GM21737 (cell line): ENCODE results near the gene ATP10D.

Experiments used
- ATAC-seq: cut with Tn5 transposase; IDR thresholded peaks from one replicate; pipeline ENCODE4 v1.9.1; 2021; ENCODE audit warnings: mild to moderate bottlenecking, moderate library complexity; ENCODE audit not compliant: unreplicated experiment

The ATP10D gene

GRCh38 chr4:47572981-47573380, 87.9 kb downstream of the ATP10D start:
- ATAC-seq: no peak

DNA sequence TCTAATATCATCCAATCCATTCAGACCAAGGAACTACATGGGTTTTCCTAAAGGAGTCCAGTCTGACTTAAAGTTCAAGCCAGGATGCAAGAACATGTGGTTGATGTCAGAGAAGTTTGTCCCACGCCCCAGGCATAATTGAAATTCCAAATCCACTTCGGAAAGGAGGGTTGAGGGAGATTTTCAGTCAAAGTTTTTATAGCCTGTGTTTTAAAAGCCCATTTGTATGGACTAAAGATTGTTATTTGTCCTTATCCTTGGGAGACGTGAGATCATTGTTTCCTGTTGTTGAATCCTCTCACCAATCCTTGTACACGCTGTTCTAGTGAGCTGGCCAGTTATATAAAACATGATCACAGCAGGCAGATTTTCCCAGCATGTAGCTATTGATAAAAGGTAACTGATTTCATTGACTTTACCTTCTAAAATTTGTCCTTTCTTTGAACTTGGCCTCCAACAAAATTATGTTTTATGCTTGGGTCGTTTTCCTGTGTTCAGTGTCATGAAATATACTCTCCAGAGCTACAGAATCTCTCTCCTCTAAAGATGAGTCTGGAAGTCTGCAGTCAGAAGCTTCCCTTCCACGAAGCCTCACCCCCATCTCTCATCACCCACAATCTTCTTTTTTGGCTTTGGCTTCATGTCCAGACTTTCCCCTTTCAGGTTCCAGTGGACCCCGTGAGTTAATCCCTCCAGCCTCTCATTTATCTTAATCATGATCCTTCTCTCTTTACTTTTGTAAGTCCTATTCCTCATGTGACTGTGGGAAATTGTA, 92.9 kb downstream of the ATP10D start:
- no peak for ATAC-seq

DNA sequence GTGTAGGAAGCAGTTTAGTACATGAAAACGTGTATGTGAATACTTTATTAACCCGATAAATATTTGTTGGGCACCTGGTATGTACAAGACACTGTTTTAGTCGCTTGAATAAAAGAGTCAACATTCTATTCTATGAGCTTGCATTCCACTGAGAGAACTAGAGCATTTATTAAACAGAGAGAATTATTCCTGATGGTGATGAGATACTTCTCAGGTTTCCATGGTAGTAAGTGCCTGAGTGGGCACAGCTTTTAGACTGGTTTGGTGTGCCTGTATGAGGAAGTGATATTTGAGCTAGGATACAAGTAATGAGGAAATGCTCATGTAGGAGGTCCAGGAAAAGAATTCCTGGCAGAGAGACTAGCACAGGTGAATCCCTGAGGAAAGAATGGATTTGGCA, 94.2 kb downstream of the ATP10D start:
- no peak for ATAC-seq

DNA sequence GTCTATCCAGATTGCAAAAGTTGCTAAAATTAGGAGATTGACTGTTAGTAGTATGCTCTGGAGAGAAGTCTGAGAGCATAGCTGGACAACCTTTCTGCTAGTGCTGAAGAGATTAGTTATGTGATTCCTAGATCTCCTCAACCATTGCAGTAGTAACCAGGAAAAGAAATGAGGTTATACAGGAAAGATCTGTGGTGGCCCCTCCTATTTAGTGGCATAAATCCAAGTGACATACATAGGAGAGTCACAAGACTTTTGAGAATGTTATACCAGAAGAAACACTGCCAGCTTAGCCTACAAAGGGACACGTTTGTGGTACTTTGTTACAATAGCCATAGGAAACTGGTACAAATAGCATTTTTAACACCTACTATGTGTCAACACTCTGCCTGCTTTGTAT, 105.2 kb downstream of the ATP10D start:
- ATAC-seq: no peak

DNA sequence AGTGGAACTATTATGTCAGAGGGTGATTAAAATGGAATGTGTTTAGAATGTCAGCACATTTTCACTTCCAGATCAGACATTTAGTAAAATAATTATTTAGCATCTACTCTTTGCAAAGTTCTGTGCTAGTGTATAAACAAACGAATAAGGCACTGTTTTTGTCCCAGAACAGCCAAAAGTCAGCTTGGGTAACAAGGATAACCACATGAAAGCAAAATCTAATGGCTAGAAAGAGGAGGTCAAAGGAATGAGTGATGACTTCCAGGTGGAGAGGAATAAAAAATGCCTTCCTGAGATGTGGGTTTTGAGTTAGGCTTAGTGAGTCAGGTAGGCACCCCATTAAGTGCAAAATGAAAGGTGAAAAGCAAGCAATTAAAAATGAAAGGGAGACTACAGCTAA, 112.6 kb downstream of the ATP10D start:
- ATAC-seq: no peak

GRCh38 chr4:47598320-47598719, 113.2 kb downstream of the ATP10D start:
- ATAC-seq: no peak

- no peak for ATAC-seq
Observed at GRCh38 chr4:47598896-47599295, 113.8 kb downstream of the ATP10D start.

DNA sequence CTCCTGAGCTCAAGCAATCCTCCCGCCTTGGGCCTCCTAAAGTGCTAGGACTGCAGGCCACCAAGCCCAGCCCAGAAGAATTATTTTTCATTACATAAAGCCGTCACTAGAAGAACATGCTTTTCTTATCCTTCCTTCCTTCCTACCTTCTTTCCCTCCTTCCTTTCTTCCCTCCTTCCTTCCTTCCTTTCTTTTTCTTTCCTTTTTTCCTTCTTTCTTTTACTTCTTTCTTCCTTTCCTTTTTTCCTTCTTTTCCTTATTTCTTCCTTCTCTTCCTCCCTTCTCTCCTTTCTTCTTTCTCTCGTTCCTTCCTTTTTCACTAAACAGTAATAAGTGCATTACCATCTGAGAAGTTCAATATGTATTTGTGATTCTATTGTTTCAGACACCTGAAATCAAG, 121.4 kb downstream of the ATP10D start:
- ATAC-seq: no peak

GRCh38 chr4:47612116-47613023, 127.3 kb downstream of the ATP10D start:
- no peak for ATAC-seq

- no peak for ATAC-seq
Observed at GRCh38 chr4:47615385-47615784, 130.3 kb downstream of the ATP10D start.

GRCh38 chr4:47617607-47618006, 132.5 kb downstream of the ATP10D start:
- ATAC-seq: no peak

GRCh38 chr4:47619691-47620090, 134.6 kb downstream of the ATP10D start:
- ATAC-seq: no peak

DNA sequence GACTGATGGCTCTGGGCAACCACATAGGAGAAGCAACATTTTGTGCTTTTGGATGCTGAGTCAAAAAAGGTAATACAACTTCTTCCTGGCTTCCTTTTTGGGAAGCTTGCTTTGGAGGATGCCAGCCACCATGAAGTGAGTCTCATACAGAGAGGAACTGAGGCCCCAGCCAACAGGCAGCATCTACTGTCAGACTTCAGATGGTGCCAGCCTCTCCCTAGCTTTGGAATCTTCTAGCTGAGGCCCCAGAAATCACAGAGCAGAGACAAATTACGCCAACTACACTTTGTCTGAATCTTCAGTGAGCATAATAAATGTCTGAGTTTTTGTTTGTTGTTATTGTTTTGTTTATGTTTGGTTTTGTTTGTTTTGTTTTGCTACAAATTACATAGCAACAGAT, 136.1 kb downstream of the ATP10D start:
- ATAC-seq: no peak

GRCh38 chr4:47624031-47624441, 139.0 kb downstream of the ATP10D start:
- ATAC-seq: no peak

DNA sequence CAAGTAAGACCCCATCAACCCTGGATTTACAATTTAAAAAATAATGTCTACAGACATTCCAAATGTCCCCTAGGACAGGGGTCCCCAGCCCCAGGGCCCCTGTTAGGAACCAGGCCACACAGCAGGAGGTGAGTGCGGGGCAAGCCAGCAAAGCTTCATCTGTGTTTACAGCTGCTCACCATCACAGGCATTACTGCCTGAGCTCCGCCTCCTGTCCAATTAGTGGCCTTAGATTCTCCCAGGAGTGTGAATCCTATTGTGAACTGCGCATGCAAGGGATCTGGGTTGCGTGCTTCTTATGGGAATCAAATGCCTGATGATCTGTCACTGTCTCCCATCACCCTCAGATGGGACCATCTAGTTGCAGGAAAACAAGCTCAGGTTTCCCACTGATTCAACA, 146.1 kb downstream of the ATP10D start:
- ATAC-seq: no peak

- ATAC-seq: no peak
Observed at GRCh38 chr4:47639531-47639930, 154.5 kb downstream of the ATP10D start.

GRCh38 chr4:47640911-47641310, 155.8 kb downstream of the ATP10D start:
- no peak for ATAC-seq

GRCh38 chr4:47641755-47642154, 156.7 kb downstream of the ATP10D start:
- ATAC-seq: no peak

GRCh38 chr4:47642191-47642830, 157.2 kb downstream of the ATP10D start:
- ATAC-seq: no peak
